ENCODE results near the gene TICRR. TPM values are rescaled to one million over a fixed set of nuclear protein-coding genes. Genes with fewer than 3 reads are reported as not detected.

TICRR gene
- total RNA-seq, 1 donor from 2014 or later = 5.2 TPM

- Histone ChIP-seq H3K27me3 (no peaks in the 10 kb centered on the region), H3K36me3 (peaks cover 0 to 25% of the 10 kb centered on the region in 2 donors), H3K9me3 (no peaks in the 10 kb centered on the region), H3K4me3 (no peak overlapping the region), H3K4me1 (no peaks in the 10 kb centered on the region), H3K27ac (no peak overlapping the region)
- DNase-seq (ENCODE audit: extremely low spot score in 2 of 2) = peak; percentile 34 to 78
- TF ChIP-seq POLR2A (IDR thresholded peaks at IDR 0.05) = no peak
- TF ChIP-seq CTCF (IDR thresholded peaks at IDR 0.05) = no peak
- no peak for TF ChIP-seq POLR2AphosphoS5 (IDR thresholded peaks at IDR 0.05; ENCODE audit: insufficient read depth in 1 of 2, low read depth in 1 of 2)
- intact Hi-C loops (cut with DNase I) = no loop called here
Observed at GRCh38 chr15:89632563-89633430, 57.5 kb downstream of the TICRR start.

- TF ChIP-seq POLR2A (IDR thresholded peaks at IDR 0.05) (no peak), CTCF (IDR thresholded peaks at IDR 0.05) (no peak), POLR2AphosphoS5 (IDR thresholded peaks at IDR 0.05; ENCODE audit: insufficient read depth in 1 of 2, low read depth in 1 of 2) (no peak)
- intact Hi-C loops (cut with DNase I) = no loop called here
- DNase-seq (ENCODE audit: extremely low spot score in 2 of 2) = peak; percentile 70 to 75
- no peak overlapping the region for H3K27ac ChIP-seq
- peaks cover 0 to 19% of the 10 kb centered on the region in 2 donors for H3K36me3 ChIP-seq
- H3K4me3 ChIP-seq = no peak overlapping the region
- H3K27me3 ChIP-seq = no peaks in the 10 kb centered on the region
- no peaks in the 10 kb centered on the region for H3K4me1 ChIP-seq
- H3K9me3 ChIP-seq = no peaks in the 10 kb centered on the region
Observed at GRCh38 chr15:89633585-89633984, 58.3 kb downstream of the TICRR start.

GRCh38 chr15:89640245-89640644 lies 65.0 kb downstream of the TICRR start:
- intact Hi-C loops (cut with DNase I) = no loop called here
- Histone ChIP-seq H3K4me1 (no peaks in the 10 kb centered on the region), H3K36me3 (peaks cover 0 to 10% of the 10 kb centered on the region in 2 donors), H3K27me3 (no peaks in the 10 kb centered on the region), H3K27ac (no peak overlapping the region), H3K4me3 (no peak overlapping the region), H3K9me3 (no peaks in the 10 kb centered on the region)
- no peak for TF ChIP-seq CTCF (IDR thresholded peaks at IDR 0.05)
- TF ChIP-seq POLR2A (IDR thresholded peaks at IDR 0.05) = no peak
- TF ChIP-seq POLR2AphosphoS5 (IDR thresholded peaks at IDR 0.05; ENCODE audit: insufficient read depth in 1 of 2, low read depth in 1 of 2) = no peak
- no peak for DNase-seq (ENCODE audit: extremely low spot score in 2 of 2)

- Histone ChIP-seq H3K9me3 (no peaks in the 10 kb centered on the region), H3K4me3 (no peak overlapping the region), H3K27me3 (no peaks in the 10 kb centered on the region), H3K4me1 (no peaks in the 10 kb centered on the region), H3K36me3 (peaks cover 0 to 10% of the 10 kb centered on the region in 2 donors), H3K27ac (no peak overlapping the region)
- intact Hi-C loops (cut with DNase I) = no loop called here
- no peak for DNase-seq (ENCODE audit: extremely low spot score in 2 of 2)
- TF ChIP-seq POLR2A (IDR thresholded peaks at IDR 0.05) (no peak), POLR2AphosphoS5 (IDR thresholded peaks at IDR 0.05; ENCODE audit: insufficient read depth in 1 of 2, low read depth in 1 of 2) (no peak), CTCF (IDR thresholded peaks at IDR 0.05) (no peak)
Observed at GRCh38 chr15:89641053-89641452, 65.8 kb downstream of the TICRR start.

DNA sequence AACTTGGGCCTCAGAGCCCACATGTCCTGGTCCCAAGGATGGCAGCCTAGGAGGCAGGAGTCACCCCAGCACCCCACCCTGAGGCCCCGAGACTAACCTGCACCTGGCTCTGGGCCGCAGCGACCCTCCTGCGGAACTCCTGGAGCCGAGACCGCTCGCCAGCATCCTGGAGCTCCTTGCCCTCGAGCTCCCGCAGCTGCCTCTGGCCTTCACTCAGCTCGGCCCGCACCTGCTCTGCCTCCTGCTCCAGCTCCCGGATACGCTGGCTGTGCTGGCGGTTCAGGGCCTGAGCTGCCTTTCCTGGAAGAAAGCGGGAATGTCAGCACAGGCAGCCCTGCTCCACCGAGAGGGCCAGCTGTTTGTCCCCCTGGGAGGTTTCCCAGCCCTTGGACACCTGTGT lies 66.8 kb downstream of the TICRR start:
- H3K4me1 ChIP-seq = no peaks in the 10 kb centered on the region
- H3K4me3 ChIP-seq = no peak overlapping the region
- intact Hi-C loops (cut with DNase I) = no loop called here
- no peaks in the 10 kb centered on the region for H3K9me3 ChIP-seq
- no peak overlapping the region for H3K27ac ChIP-seq
- TF ChIP-seq POLR2AphosphoS5 (IDR thresholded peaks at IDR 0.05; ENCODE audit: insufficient read depth in 1 of 2, low read depth in 1 of 2) (no peak), CTCF (IDR thresholded peaks at IDR 0.05) (no peak), POLR2A (IDR thresholded peaks at IDR 0.05) (no peak)
- H3K36me3 ChIP-seq = peaks cover 0 to 10% of the 10 kb centered on the region in 2 donors
- DNase-seq (ENCODE audit: extremely low spot score in 2 of 2) = no peak
- no peaks in the 10 kb centered on the region for H3K27me3 ChIP-seq

Data from vagina (tissue), 2 donors.